22Rv1 (cell line): ENCODE measurements around the gene CHMP2B.
"Not testable (repeated sequence)": the region's sequence is repeated elsewhere in the genome, so short reads cannot be mapped to it uniquely, and the experiment has no call there.

Experiments
- H3K27ac ChIP-seq: fragments of 450-650 bp; 2 replicates; pipeline ENCODE4 v1.5.1; 2017
- ZFX ChIP-seq: fragments of 450-650 bp; IDR thresholded peaks from 2 replicates; pipeline ENCODE4 v1.6.1; 2017; ENCODE audit warnings: antibody characterized with exemption, borderline replicate concordance
- TF ChIP-seq, protein P1 (sequence below): fragments of 450-650 bp; IDR thresholded peaks from 2 replicates; pipeline ENCODE4 v1.5.1; 2017; ENCODE audit warnings: mild to moderate bottlenecking

CHMP2B gene

DNA sequence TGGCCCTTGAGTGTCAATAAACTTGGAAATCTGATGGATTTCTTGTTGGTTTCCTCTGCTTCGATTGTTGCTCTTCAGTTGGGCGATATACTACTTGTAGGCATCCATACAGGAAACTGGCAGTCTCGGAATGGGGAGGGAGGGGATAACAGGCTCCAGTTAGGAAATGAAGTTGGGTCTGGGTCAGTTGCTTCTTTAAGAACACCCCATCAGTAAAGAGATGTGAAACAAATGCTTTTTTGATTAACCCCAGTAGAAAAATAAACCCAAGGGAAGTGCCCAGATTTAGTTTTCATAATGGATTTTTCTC is 681 bp downstream of the CHMP2B start:
- peak overlapping the region; percentile 91 for H3K27ac ChIP-seq
- TF ChIP-seq, protein P1, sequence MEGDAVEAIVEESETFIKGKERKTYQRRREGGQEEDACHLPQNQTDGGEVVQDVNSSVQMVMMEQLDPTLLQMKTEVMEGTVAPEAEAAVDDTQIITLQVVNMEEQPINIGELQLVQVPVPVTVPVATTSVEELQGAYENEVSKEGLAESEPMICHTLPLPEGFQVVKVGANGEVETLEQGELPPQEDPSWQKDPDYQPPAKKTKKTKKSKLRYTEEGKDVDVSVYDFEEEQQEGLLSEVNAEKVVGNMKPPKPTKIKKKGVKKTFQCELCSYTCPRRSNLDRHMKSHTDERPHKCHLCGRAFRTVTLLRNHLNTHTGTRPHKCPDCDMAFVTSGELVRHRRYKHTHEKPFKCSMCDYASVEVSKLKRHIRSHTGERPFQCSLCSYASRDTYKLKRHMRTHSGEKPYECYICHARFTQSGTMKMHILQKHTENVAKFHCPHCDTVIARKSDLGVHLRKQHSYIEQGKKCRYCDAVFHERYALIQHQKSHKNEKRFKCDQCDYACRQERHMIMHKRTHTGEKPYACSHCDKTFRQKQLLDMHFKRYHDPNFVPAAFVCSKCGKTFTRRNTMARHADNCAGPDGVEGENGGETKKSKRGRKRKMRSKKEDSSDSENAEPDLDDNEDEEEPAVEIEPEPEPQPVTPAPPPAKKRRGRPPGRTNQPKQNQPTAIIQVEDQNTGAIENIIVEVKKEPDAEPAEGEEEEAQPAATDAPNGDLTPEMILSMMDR = no peak
- TF ChIP-seq ZFX = no peak

DNA sequence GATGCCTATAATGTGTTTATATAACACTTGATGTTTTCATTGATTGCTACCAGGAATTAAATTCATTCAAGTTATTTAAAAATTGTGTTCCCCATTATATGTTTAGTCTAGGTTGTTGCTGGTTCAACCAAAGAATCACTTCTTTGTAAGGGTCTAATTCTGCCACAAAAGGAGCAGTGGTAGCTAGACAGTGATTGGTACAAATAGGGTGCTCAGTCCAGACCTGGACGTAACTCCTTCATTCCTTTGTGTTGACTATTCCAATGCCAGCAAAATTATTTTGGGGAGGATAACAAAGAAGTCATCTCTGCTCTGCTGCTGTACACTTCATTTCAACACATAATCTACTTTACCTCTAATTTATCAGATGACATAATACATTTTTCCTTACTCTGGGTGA is 1.2 kb downstream of the CHMP2B start:
- TF ChIP-seq, protein P1 = no peak
- TF ChIP-seq ZFX = no peak
- peak overlapping the region; percentile 91 for H3K27ac ChIP-seq

DNA sequence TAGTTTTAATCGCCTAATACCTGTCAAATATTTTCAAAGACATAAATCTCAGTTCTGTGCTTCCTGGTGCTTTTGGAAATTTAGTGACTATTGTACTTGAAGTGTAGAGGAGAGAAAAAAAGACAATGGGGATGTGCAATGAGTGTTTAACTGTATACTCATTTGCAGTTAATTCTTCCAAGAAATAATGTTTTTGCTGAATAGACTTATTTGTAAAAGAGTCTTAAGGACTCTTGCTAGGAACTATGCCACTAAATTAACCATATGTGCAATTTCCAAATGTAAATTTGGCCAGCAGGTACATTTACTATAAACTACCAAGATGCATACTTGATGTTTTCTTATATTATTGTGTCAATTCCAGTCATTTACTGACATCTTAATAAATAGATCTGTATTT is 2.0 kb downstream of the CHMP2B start:
- TF ChIP-seq, protein P1 = no peak
- no peak for TF ChIP-seq ZFX
- no peak overlapping the region for H3K27ac ChIP-seq

DNA sequence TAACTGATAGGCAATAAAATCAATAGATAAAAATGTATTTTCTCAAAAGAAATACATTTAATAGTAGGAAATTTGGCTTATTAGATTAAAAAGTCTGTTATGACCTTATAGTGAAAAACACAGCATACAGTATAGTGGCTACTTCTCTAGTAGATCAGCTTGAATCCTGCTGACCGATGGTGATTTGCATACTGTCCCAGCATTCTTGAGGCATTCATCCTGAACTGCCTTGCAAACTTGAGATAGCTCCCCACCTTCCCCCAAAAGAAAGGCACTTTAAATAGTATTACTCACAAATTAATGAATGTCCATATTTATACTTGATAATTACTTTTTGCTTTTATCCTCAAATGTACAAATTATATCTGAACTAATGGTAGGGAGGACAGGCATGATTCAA is 6.7 kb downstream of the CHMP2B start:
- TF ChIP-seq, protein P1 = no peak
- no peak for TF ChIP-seq ZFX
- H3K27ac ChIP-seq = no peak overlapping the region

DNA sequence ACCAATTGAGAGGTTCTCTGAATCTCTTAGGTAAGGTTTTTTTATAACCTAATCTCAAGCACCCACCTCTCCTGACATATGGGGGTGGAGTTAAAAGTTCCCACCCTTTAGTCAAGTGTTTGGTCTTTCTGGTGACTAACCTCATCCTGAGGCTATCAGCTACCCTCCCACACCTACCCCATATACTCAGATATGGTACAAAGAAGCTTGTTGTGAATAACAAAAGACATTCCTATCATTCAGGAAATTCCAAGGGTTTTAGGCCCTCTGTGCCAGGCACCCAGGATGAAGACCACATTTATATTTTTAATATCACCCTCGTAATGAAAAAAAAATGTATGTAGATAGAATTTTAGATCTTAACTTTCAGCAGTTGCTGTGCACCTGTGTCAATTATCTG is 9.0 kb downstream of the CHMP2B start:
- H3K27ac ChIP-seq = no peak overlapping the region
- TF ChIP-seq, protein P1 = no peak
- no peak for TF ChIP-seq ZFX

DNA sequence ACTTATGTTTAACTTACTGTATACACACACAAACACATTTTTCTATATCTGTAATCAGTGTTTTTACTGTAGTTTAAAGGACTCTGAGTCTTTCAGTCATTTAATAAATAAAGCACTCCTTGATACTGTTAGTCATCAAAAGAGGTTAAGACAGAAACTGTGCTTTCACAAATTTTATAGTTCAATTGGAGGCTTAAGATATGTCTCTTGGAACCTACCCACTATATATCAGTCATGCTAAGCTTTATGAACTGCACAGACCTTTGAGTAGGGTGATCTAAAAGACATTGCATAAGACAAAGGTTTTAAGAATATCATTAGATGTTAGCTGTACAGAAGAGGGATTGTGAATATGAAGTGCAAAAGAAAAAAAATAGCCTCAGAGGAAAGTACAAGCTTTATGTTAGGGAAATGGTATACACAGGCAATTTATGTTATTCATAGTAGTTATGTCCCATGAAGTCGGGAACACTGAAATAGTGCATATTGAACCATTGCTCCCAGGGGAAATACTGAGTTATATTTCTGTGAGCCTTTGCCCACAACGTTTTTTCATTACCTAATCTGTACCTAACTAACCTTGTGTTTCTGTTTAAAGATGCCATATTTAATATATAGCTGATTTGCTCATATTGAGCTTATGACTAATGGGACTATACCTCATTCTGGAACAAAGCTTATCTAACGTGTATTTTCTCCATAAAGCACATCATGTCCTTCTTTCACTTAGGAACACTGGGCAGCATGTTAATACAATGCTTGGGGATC is 19.7 kb downstream of the CHMP2B start:
- H3K27ac ChIP-seq = no peak overlapping the region
- TF ChIP-seq, protein P1 = no peak
- TF ChIP-seq ZFX = no peak

DNA sequence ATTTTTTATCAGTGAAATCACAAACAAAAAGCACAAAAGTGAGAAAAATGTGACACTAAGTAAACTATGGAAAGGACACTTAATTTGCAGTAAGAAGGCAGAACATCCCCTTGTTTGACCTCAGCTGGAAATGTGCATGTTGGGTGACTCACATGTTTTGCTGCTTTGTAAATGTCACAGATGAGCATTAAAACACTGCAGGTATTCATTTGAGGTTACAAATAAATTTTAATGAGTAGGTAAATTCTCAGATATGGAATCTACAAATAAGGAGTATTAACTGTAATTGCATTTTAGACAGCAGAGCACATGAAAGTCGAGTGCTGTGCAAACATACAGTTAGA is 20.3 kb downstream of the CHMP2B start:
- no peak overlapping the region for H3K27ac ChIP-seq
- no peak for TF ChIP-seq ZFX
- TF ChIP-seq, protein P1 = no peak

DNA sequence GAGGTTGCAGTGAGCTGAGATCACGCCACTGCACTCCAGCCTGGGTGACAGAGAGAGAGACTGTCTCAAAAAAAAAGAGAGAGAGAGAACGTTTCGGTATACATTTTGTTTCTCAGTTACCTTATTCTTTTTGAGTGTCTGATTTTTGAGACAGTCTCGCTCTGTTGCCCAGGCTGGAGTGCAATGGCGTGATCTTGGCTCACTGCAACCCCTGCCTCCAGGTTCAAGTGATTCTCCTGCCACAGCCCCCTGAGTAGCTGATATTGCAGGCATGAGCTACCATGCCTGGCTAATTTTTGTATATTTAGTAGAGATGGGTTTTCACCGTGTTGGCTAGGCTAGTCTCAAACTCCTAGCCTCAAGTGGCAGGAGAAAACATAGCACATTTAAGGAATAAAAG is 21.1 kb downstream of the CHMP2B start:
- H3K27ac ChIP-seq = not testable (repeated sequence)
